HUDEP-2 (cell line): ENCODE data around the gene CHURC1.

Experiments used
- DNase-seq, 76 experiments: peaks; one replicate each; lab custom pipeline; 2025; ENCODE audit not compliant: unreplicated experiment in 76 of 76; lab: John Stamatoyannopoulos, UW

The CHURC1 gene

DNA sequence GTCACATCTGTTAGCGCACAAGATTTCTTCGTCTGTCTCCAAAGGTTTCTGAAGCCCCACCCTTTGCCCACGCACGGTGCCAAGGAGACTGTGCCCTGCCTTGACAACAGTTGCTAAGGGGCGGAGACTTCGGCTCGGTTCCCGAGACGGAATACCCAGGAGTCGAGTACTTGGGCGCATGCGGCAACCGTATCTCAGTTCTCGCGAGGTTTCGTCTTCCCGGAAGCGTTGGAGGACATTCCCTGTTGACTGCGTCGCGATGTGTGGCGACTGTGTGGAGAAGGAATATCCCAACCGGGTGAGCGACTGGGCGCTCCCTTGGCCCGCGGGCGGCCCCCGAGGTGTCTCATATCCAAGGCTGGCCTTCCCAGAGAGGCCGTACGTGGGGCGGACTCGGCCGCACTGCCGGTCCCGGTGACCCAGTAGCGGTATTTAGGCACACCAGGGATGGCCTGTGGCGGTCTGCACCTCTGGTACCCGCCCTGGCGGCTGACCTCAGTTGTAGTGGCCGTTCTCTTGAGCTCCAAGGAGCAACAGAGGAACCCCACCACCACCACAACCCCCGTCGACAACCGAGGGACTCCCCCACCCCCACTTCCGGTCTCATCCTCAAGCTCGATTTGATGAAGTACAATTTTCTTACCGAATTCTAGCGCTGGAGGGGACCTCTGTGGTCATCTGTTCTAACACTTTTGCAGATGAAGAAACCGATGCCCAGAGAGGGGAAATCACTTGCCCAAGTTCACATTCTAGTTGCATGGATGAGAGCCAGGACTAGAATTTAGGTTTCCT, at the start of gene CHURC1:
CHURC1 (plus strand) TSS at position 219 of the 792 bp plus-strand sequence; CDS start at position 260, 41 bp downstream.
- DNase-seq = peak in 75 of 76 experiments; percentile 63 to 99 (median 98)

DNA sequence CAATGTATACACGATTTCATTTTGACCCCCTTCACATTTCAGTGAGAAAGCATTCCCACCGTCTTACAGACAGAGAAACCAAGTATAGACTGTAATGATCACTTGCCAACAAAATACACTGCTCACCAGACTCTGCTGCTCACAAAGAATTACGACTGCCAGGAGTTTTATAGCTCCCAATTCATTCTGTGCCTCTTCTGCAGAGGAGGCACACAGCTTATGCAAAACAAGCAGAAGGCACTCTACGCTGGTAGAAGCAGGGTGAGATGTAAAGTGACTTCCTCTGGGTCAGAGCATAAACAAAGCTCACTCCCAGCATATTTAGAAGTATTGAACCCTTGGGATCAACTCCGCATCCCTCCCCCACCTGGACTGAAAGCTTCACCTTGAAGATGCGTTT, 49.1 kb upstream of the CHURC1 start:
- no peak for DNase-seq

GRCh38 chr14:64865992-64866391, 48.3 kb upstream of the CHURC1 start:
- DNase-seq = no peak

- no peak for DNase-seq
Measured at GRCh38 chr14:64867182-64867581, 47.1 kb upstream of the CHURC1 start.

- DNase-seq = peak in 1 of 76 experiments; percentile 7
Measured at GRCh38 chr14:64868379-64868778, 45.9 kb upstream of the CHURC1 start.

DNA sequence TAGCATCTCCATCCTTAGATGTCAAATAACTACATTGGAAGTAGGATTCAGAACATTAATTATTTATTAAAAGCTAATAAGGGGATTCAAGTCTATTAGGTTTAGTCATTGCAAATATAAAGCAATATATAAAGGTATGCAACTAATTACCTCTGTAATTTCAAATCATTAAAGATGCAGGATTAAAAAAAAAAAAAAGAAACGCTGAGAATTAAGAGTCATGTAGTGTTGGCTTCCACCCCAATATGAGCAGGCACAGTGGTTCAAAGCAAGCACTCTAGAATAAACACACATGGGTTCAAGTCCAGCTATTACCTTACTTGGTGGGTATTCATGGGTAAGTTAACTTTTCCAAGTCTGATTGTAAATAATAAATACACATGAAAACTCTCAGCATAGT, 45.4 kb upstream of the CHURC1 start:
- no peak for DNase-seq

DNA sequence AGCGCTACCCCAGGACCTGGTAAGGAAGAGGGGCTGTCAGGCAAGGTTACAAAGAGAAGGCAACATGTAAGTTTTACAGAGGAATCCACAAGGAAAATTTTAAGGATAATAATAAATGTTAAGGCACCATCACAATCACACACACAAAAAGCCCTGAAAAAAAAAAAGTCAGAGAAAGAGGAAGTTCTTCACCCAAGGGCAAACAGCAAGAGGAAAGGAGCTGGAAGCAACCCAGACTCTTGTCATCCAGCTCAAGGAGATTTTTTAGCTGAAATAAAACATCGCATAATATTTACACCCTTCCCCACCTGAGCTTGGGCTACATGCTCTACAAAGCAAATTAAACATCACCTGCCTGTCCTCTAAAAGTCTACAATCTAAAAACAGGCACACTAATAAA, 44.1 kb upstream of the CHURC1 start:
- peak in 7 of 76 experiments; percentile 5 to 26 (median 22) for DNase-seq

GRCh38 chr14:64871344-64871743, 42.9 kb upstream of the CHURC1 start:
- no peak for DNase-seq

- DNase-seq = no peak
Measured at GRCh38 chr14:64873506-64874219, 40.6 kb upstream of the CHURC1 start.

GRCh38 chr14:64875350-64875749, 38.9 kb upstream of the CHURC1 start:
- DNase-seq = peak in 31 of 76 experiments; percentile 9 to 74 (median 31)

- DNase-seq = peak in 8 of 76 experiments; percentile 15 to 41 (median 20)
Measured at GRCh38 chr14:64877846-64878245, 36.4 kb upstream of the CHURC1 start.

- peak in 9 of 76 experiments; percentile 26 to 62 (median 47) for DNase-seq
Measured at GRCh38 chr14:64878837-64879634, 35.2 kb upstream of the CHURC1 start.

DNA sequence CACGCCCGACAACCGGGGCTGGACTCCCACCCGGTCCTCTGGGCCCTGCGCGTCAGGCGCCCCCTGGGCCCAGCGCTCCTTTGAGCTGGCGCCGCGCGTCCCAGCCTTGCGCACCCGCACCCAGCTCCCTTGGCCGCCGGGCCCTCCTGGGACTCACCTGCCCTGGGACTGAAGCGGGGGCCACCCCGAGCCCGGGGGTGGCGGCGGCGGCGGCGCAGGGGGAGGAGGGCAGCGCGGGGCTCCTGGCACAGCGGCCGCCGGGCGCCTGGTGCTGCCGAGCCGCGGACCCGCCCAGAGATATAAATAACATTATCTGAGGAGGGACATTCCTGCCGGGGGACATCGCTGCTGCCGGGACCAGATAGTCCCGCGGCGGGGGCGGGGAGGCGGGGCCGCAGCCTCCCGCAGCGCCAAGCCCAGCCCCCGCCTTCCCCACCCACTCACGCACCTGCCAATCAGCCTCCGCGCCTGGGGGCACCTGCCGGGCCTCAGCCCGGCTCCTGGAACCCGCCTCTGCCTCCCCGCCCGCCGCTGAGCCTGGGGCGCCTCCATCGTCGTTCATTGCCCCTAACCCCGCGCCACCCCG, 34.5 kb upstream of the CHURC1 start, which contains the start of gene SPTB:
SPTB (minus strand) TSS at position 273 of the 586 bp plus-strand sequence. CDS start 56,813 bp downstream, outside the sequence.
- DNase-seq = peak in 75 of 76 experiments; percentile 13 to 95 (median 88)

GRCh38 chr14:64880221-64881121, 33.8 kb upstream of the CHURC1 start:
- peak in 74 of 76 experiments; percentile 30 to 95 (median 82) for DNase-seq

DNA sequence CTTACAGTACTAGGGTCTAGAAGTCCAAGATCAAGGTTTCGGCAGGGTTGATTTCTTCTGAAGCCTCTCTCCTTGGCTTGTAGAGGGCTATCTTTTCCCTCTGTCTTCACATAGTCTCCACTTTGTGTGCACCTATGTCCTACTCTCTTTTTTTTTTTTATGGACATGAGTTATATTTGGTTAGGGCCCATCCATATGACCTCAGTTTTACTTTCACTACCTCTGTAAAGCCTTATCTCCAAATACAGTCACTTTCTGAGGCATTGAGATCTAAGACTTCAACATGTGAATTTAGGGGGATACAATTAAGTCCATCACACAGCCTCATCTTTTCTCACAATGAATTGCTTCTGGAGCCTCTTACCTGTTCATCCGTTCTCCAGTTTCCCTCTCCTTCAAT, 28.7 kb upstream of the CHURC1 start:
- peak in 5 of 76 experiments; percentile 10 to 29 (median 19) for DNase-seq

DNA sequence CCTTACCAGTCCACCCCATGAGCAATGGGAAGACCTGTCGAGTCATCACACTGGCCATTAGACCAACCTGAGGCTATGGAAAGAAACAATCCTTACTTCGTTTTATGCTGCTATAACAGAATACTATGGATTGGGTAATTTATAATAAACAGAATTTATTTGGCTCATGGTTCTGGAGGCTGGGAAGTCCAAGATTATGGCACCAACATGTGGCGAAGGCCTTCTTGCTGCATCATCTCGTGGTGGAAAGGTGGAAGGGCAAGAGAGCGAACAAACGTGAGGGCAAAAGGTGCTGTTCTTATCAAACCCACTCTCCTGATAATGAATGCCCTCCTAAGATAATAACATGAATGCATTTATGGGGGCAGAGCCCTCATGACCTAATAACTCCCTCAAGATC, 24.9 kb upstream of the CHURC1 start:
- no peak for DNase-seq

GRCh38 chr14:64891173-64891838, 22.9 kb upstream of the CHURC1 start:
- DNase-seq = no peak

- peak in 40 of 76 experiments; percentile 2 to 69 (median 46) for DNase-seq
Measured at GRCh38 chr14:64891839-64892375, 22.3 kb upstream of the CHURC1 start.
